ELF-1 (cell line): Measurements from ENCODE around the gene LAYN.

Experiments used
- DNase-seq: peaks from one replicate; pipeline ENCODE4 v3.0.0-alpha.2; 2016; ENCODE audit warnings: low read depth, low spot score

The LAYN gene

DNA sequence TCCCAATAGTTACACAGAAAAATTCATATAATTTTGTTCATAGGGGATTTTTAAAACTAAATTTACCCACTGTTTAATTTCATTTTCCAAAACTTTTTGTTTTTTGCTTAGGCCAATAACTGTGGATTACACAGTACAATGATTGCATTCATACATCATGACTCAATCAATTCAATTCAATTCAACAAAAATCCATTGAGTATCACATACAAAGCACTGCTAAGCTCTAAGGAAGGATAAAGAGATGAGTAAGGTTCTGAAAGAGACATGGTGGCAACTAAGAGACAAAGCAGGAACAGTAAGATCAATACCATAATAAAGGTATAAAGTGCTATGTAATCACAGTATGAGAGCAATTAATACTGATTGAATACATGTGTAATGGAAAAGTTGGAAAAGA lies 9.4 kb upstream of the LAYN start:
- DNase-seq: no peak

DNA sequence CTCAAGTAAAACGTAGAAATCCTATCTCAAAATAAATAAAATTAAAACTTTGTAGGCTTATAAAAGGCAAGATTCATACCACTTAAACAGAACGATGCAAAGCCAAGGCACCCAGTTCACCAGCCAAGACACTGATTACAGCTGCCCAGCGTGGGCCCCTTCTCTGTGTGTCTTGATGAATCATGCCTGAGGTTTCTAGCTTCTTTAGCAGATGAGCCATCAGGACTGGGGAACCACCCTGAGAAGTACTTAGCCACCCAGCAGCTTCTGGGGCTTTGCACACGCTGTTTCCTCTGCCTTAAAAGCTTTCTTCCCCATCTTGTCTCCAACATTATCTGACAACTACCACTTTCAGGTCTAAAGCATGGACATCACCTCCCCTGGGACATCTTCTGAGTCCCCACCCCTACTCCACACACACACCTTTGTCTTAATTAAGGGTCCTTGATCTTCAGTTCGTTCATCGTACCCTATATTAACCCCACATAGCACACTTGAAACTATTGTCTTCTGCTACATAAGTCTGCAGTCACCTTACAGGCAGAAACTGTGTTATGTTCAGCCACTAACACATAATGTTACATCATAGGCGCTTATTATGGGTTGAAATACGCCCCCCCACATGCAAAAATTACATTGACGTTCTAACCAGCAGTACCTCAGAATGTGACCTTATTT lies 8.7 kb upstream of the LAYN start:
- DNase-seq: peak; percentile 15

DNA sequence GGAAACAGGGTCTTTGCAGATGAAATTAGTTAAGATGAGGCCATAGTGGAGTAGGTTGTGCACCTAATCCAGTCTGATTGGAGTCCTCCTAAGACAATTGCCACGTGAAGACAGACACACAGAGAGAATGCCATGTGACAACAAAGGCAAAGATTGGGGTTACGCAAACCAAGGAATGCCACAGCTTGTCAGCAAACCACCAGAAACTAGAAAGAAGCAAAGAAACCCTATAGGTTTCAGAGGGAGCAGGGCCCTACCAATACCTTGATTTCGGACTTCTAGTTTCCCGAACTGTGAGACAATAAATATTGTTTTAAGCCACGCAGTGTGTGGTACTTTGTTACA lies 8.2 kb upstream of the LAYN start:
- DNase-seq: no peak

DNA sequence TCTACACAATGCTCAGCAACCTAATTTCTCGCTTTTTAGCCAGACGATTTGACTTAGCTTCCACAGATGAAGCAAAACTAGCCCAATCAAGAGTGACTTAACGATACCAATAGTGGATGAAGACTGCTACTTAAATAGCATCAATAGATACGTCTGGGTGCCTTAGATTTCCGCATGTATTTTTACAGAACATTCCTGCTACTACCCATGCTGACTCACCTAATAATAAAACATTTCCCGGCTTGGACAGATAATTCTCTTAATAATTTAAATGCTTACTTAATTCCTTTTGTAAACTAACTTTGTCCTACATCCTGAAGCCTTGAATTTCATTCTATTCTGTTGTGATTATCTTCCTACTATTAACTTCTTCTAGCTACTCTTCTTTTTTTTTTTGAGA lies 5.2 kb upstream of the LAYN start:
- no peak for DNase-seq

DNA sequence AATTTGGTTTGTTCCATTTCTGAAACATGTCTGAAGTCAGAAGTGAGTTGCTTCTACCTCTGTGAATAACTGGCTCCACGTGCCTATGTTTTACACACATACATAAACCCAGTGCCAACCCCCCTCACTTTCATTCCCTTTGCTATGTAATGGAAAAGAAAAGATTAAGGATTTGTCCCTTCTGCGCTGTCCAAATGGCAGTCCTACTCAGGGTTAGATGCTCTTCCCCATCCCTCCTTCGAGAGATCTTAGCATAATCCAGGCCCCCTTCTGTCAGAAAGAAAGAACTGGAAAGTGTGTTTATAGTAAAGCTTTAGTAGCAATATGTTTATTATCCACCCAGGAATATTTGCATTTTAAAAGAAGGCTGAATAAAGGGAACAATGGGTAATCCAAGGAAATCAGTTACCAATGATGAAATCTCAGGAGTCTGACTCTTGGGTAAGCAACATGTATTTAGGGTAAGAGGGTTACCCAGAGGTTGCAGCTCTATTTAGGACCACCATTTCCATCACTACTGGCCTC lies 3.1 kb upstream of the LAYN start:
- no peak for DNase-seq

DNA sequence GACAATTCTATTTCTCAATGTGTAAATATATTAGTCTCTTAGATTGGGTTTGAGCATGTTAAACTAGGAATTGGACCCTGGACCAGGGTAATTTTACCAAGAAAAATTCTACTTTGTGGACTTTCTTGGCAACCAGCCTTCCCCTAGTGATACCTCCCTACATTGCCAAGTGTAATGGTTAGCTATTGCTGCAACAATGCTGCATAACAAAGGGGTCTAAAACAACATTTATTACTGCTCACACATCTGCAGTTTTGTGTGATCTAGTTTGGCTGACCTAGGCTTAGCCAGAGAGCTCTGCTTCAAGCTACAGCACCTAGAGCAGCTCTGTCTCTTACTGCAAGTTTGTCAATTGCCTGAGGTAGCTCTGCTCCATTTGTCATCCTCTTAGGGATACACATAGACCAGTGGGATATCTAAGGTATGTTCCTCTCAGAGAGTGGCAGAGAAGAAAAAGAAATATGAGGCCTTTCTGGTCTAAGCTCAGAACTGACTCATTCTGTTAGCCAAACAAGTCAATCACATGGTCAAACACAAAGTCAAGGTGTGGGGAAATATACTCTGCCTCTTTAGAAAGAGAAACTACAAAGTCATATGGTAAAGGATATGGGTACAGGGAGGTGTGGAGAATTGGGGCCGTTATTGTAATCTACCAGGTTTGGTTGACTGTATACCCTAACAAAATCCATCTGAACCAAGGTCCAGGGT lies 2.0 kb upstream of the LAYN start:
- DNase-seq: no peak

DNA sequence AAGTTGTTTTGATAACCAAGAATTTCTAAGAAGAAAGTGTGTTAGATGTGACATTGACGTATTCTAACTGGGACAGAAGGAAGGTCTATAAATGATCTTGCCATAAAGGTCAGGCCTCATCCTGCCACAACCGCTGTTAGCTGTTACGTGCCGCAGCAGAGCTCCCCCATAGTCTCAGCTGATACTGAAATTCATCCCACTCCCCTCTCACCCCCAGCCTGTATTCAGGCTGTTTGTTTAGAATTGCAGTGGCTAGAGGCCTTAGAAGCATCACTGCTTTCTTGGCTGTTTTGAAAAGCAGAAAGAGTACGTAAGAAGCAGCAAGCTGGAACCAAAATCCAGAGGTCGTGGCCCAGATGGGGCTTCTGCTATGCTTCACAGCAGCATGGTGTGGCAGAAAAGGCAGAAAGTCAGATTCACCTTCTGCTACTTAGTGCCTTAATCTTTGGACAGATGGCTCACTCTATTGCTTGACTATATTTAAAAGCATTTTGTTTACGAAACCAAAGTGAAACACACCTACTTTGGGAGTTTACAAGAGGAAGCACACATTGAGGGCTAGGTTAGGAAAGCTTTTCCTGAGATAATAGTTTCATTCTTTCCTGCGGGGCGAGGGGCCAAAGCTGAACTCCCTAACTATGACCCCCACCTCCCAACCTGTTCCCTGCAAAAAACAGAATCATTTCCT lies 950 bp upstream of the LAYN start:
- no peak for DNase-seq

DNA sequence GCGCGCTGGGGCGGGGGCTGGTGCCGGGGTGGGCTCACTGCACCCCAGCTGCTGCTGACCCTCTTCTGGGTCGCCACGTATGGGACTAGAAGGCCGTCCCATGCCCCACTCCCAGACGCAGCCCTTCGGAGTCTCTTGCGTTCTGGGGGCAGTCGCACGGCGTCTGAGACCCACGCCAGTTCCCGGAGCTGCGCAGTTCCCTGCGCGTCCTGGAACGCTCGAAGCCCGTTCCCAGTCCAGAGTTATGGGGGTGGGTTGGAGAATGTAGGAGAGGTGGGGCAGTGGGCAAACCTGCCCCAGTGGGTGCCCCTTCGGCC lies 375 bp downstream of the LAYN start:
- DNase-seq: no peak

DNA sequence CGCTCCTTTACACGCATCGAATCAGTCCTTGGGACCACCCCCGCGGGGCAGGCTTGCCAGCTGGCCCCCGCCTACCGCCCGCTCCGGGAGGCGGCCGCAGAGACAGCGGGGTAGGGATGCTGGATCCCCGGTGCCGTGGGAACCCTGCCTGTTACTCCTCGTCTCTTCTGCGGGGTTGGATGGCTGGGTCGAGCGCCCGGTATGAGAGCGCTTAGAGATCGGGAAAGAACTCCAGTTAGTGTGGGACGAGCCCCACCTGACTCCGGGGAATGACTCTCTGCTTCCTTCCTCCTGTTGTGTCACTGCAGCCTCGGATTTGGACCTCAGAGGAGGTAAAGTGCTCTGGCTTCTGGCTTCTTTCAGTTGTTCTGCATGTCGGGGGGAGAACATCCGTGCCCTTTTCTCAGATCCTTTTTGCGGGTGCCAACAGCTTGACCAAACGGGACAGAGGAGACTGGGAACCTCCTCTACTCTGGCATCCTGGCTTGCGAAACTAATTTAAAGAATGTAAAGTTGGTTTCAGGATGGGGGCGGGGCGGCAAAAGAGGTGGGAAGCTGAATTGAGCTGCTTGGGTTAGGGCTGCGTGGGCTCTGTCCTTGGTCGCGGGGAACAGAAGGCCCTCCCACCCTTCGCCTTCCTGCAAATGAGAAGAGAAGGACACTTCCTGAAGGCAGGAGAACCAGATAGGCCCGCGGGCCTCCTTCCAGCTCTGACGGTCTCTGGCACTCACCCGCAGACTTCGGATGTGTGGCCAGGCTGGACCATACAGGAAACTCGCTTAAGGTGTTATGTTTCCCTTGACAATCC lies 938 bp downstream of the LAYN start:
- DNase-seq: peak; percentile 62

DNA sequence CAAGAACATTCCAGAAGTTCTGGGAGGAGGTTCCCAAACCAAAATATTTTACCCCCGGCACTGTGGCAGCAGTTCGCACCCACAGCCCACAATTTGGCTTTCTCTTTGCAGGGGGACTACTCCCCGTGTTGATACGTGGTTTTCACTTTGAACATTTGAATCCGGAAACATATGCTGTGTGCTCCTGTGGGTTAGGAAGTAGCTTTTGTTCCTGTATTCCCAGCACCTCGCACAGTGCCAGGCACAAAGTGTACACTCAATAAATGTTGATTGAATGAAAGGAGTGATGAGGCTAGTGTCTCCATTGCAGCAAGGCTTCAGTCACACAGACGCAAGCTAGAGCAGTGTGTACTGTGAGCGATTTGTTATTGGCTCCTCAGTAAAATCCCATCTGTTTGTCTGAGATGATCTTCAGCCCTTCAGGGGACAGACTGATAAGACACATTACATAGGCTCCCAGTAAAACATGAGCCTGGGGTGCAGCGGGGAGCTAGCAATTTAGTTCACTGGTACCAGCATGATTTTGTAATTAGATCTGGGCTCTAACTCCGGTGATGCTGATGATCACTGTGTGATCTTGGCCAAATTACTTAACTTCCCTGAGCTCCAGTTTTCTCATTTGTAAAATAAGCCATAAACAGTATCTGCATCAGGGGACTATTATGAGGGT lies 2.2 kb downstream of the LAYN start:
- DNase-seq: no peak

DNA sequence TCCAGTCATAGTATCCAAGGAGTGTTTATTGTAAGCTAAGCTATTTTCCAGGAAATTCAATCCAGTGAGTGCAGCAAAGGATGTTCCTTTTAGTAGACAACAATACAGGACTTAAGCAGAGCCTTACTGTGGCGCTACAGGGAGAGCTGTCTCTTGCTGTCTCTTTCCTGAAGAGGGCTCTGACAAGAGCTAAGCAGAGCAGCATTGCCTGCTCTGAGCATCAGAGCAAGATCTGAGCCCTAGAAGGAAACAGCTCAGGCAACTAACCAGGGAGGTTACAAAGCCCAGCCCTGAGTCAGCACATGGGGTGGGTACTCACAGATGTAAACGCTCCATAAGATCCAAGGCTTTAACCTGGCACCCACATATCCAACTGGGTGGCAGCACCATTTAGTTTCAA lies 8.0 kb downstream of the LAYN start:
- DNase-seq: no peak

DNA sequence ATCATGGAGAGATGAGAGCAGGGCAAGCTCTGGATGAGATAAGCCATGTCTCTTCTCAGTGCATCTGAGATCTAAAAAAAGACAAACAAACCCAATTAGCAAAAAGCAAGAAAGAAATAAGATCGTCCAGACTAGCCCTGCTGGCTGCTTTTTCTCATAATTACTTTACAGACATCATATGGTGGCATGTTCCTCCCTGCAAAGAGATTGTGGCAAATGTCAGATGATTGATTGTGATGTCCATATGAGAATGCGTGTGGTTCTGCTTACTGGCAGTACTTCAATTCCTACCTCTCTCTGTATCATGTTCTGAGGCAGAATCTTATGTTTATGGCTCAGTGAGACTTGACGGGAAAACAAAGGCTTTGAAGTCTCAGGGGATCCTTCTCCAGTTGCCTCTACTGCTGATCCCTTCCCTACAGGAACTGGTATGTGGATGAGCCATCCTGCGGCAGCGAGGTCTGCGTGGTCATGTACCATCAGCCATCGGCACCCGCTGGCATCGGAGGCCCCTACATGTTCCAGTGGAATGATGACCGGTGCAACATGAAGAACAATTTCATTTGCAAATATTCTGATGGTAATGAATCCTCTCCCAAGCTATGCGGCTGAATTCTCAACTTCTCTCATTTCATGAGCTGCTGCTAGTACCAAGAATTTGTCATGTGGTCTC lies 8.8 kb downstream of the LAYN start:
- DNase-seq: no peak

DNA sequence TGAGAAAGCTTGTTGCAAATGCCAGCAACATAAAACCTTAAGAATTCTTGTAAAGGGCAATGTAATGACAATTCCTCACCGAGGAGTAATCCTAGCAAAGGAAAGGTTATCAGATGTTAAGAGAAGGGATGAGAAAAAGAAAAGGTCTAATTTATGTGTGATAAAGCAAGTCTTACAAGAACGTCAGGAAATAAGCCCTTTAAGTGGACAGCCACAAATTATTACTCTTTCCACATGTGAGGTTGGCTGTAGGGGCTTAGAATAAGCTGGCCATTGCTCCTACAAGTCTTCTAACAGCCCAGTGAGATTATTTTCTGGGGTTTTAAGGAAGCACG lies 9.3 kb downstream of the LAYN start:
- DNase-seq: no peak

DNA sequence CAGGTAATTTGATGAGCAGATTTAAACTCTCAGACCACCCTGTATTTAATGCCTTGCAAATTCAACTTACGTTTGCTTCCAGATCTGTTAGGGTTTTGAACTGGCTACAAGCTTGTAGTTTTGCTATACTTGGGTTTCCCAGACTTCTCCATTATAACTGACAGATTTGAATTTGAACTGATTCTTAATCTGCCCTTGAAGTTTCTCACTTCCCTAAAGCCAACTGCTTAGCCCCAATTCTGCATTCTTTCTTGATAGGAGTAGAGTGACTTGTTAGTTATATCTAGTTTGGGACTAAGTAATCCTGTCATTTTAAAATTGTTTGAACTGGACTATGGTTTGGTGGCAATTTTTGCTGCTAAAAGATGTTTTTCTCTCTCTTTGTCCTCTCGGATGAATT lies 9.7 kb downstream of the LAYN start:
- DNase-seq: no peak

DNA sequence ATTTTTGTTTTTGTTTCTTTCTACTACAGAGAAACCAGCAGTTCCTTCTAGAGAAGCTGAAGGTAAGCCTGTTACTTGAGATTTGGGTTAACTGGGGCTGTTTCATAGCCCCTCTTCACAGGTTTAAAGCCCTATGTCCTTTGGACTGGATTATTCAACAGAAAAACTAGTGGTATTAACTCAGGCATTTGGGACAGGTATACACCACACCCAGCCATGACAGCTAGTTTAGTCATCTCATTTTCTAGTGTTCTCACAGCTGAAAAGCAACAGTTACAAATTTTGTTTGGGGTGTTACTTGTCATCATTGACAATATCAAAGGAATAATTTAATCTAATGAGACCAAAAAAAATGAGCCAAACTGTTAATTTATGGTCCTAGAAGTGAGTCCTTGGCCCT lies 14.0 kb downstream of the LAYN start:
- no peak for DNase-seq

DNA sequence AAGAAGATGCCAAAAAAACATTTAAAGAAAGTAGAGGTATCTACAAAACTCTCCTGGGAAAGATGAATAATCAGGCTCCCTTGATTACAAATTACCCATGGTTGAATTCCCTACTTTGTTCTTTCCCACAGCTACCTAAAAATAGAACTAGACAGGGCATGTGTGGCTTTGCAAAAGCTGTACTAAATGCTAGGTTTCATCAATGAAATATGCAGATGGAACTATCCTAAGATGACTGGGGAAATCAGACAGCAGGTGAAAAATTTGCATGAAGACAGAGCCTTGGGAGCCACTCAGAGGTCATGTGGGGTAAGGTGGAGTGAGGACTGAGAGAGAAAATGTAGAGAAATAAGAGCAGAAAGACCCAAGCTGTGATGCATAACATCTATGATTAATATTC lies 14.7 kb downstream of the LAYN start:
- DNase-seq: no peak

DNA sequence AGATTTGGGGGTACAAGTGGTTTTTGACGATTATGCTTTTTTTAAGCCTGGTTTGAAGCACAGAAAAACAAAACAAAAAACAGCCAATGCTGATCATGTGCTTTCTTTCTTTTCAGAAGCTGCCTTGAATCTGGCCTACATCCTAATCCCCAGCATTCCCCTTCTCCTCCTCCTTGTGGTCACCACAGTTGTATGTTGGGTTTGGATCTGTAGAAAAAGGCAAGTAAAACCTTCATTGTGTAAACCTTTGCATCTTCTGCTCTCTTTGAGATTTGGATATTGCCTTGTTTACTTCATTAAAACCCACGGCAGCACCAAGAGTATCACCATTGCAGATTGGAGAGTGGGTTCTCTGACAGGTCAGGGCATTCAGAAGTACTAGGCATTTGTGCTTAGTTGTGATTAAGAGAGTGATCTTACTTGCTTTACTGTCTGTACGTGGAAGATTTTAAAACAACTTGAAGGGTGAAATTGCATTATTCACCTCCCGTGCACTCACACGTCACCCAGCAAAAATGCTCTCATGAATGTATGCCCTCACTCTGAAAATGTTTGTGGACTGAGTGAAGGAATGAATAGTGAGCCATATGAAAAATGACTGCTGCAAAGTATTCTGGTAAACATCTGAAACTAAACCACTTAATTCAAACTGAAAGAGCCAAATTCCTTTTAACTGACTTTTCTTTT lies 17.0 kb downstream of the LAYN start:
- no peak for DNase-seq

DNA sequence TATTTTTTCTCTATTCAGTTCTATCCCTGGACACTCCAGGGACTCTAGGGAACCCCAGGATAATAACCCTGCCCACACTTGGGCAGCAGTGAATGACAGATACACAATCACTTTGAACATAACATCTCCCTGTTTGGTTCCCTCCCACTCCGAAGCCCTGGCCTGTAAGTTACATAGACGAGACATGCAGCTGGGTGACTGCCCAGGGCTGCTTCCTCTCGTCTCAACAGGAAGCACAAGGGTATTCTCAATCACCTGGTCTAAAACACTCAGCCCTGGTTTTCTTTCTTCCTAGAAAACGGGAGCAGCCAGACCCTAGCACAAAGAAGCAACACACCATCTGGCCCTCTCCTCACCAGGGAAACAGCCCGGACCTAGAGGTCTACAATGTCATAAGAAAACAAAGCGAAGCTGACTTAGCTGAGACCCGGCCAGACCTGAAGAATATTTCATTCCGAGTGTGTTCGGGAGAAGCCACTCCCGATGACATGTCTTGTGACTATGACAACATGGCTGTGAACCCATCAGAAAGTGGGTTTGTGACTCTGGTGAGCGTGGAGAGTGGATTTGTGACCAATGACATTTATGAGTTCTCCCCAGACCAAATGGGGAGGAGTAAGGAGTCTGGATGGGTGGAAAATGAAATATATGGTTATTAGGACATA lies 19.4 kb downstream of the LAYN start:
- DNase-seq: no peak

DNA sequence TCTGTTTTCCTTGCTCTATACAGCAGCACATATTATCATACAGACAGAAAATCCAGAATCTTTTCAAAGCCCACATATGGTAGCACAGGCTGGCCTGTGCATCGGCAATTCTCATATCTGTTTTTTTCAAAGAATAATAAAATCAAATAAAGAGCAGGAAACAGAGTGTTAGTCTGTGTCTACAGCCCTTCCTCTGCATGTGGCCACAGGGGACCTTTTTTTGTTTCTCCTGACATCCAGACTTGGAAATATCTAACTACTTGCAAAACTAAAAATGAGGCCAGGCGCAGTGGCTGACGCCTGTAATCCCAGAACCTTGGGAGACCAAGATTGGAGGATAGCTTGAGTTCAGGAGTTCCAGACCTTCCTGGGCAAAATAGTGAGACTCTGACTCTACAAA lies 20.3 kb downstream of the LAYN start:
- DNase-seq: no peak

DNA sequence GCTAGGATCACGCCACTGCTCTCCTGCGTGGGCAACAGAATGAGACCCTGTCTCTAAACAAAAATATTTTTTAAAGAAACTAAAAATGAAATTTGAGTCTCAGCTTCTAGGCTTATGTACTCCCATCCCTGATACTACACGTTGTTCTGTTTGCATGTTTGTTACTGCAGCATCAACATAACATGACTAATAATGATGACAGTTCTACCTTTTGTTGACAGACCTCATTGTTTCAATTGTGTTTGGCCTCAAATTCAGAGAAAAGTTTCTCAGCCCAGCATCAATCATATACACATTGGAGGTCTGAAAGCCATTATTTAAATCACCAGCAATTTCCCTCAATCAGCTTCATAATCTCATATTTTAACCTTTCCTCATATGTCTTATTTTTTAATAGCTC lies 20.8 kb downstream of the LAYN start:
- DNase-seq: no peak
